ENCODE measurements around the gene ELOVL2. TPM values are rescaled to one million over a fixed set of nuclear protein-coding genes. Genes with fewer than 3 reads are reported as not detected.

Gene ELOVL2
- total RNA-seq, 2 donors from 2014 or later: not detected

DNA sequence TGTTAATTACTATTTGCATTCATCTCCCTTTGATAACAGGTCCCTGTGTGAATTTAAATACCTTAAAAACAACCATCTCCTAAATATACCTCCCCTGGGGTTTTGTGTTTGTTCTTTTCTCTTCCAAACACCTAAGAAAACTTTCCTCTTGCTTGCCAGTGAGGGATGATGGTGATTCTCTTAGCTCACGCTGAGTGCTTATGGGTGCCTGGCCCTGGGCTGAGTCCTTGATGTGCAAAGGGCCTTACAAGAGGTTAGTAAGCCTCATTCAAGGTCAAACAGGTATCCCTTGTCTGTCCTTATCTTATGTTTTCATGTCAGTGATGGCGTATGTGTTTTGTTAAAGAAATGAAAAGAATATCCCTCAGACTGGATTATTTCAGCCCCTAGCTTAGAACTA, 81.0 kb downstream of the ELOVL2 start:
- Mint-ChIP-seq H3K36me3 (ENCODE audit: low read depth) (no peaks in the 10 kb centered on the region), H3K27me3 (peaks cover 20% of the 10 kb centered on the region), H3K4me1 (no peaks in the 10 kb centered on the region), H3K9me3 (no peaks in the 10 kb centered on the region), H3K4me3 (no peak overlapping the region), H3K27ac (no peak overlapping the region)
- ATAC-seq (replicated peaks): no peak

DNA sequence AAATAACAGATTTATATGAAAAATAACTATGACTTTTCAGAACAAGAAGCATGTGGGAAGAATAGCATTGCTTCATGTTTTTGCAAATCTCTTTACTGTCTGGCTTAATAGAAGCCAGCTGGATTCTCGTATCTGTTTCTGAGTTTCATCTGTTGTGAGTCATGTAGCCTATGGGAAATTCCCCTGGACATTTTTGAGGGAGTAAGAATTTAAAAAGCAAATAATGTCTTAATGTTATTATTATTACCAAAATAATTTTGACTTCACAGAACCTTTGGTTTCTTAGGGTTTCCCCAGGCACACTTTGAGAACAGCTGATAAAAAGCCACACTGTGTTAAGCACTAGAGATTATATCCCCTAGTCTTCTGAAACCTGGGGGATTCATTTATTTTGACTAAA, 81.4 kb downstream of the ELOVL2 start:
- H3K4me3 Mint-ChIP-seq: no peak overlapping the region
- no peaks in the 10 kb centered on the region for H3K4me1 Mint-ChIP-seq
- no peak for ATAC-seq (replicated peaks)
- peaks cover 17% of the 10 kb centered on the region for H3K27me3 Mint-ChIP-seq
- H3K27ac Mint-ChIP-seq: no peak overlapping the region
- H3K36me3 Mint-ChIP-seq (ENCODE audit: low read depth): no peaks in the 10 kb centered on the region
- H3K9me3 Mint-ChIP-seq: no peaks in the 10 kb centered on the region

DNA sequence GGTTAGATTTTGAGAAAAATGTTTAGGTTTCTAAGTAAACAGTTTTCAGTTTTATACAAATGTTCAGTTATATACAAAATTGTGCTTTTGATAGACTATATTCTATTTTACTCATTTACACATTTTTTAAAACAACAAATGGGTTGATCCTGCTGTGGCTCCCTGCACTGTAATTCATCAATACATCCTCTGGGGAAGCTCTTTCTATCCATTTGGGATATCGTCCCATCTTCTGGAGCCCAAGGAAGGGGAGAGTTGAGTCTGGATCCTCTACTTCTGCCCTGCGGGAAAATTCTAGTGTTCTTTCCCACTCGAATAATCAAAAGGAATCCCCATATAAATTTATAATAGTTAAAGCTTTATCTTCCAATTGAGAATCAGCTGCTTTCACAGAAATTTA, 82.3 kb downstream of the ELOVL2 start:
- Mint-ChIP-seq H3K4me1 (no peaks in the 10 kb centered on the region), H3K27ac (no peak overlapping the region), H3K36me3 (ENCODE audit: low read depth) (no peaks in the 10 kb centered on the region), H3K9me3 (no peaks in the 10 kb centered on the region), H3K4me3 (no peak overlapping the region), H3K27me3 (peaks cover 17% of the 10 kb centered on the region)
- ATAC-seq (replicated peaks): no peak

DNA sequence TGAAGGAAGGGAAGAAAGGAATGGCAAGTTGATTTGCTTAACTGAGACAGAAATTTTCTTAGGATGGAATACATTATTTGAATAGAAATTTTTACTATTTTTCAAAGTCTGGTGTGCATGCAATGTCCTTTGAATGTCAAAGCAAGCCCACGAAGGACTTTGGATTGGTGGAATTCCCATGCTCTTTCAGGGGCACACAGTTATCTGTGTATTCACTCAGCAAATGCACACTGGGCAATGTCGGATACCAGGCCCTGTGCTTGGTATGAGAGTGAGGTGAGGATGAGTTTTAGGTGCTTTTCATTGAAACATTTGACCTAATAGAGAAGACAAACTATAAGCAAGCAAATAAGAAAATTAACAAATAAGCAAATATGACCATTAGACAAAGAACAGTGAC, 83.9 kb downstream of the ELOVL2 start:
- Mint-ChIP-seq H3K36me3 (ENCODE audit: low read depth) (no peaks in the 10 kb centered on the region), H3K27me3 (peaks cover 17% of the 10 kb centered on the region), H3K4me3 (no peak overlapping the region), H3K9me3 (no peaks in the 10 kb centered on the region), H3K27ac (no peak overlapping the region), H3K4me1 (no peaks in the 10 kb centered on the region)
- no peak for ATAC-seq (replicated peaks)

DNA sequence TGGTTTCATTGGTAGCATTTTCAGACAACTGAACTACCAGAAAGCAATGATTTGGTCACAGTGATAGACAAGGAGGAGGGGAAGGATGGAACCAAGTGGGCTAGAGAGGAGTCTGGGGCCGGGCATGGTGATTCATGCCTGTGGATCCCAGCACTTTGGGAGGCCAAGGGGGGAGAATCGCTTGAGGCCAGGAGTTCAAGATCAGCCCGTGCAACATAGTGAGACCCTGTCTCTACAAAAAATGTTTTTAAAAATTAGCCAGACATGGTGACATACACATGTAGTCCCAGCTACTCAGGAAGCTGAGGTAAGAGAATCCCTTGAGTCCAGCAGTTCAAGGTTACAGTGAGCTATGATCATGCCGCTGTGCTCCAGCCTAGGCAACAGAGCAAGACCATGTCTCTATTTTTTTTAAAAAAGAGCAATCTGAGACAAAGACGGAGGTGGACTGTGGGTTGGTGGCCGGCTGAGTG, 86.7 kb downstream of the ELOVL2 start:
- Mint-ChIP-seq H3K36me3 (ENCODE audit: low read depth) (no peaks in the 10 kb centered on the region), H3K27me3 (peaks cover 20% of the 10 kb centered on the region), H3K9me3 (peaks cover 9% of the 10 kb centered on the region), H3K27ac (no peak overlapping the region), H3K4me3 (no peak overlapping the region), H3K4me1 (no peaks in the 10 kb centered on the region)
- ATAC-seq (replicated peaks): no peak

DNA sequence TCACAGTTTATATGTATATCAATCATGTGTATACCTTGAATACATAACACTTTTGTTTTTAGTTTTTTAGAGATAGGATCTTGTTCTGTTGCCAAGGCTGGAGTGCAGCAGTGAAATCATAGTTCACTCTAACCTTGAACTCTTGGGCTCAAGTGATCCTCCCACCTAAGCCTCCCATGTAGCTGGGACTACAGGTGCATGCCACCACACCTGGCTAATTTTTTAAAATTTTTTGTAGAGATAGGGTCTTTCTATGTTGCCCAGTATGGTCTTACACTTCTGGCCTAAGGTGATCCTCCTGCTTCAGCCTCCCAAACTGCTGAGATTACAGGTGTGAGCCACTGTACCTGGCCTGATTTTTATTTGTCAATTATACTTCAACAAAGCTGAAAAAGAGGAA, 87.3 kb downstream of the ELOVL2 start:
- peaks cover 9% of the 10 kb centered on the region for H3K9me3 Mint-ChIP-seq
- no peak overlapping the region for H3K27ac Mint-ChIP-seq
- no peak overlapping the region for H3K4me3 Mint-ChIP-seq
- no peak for ATAC-seq (replicated peaks)
- no peaks in the 10 kb centered on the region for H3K36me3 Mint-ChIP-seq (ENCODE audit: low read depth)
- peaks cover 20% of the 10 kb centered on the region for H3K27me3 Mint-ChIP-seq
- no peaks in the 10 kb centered on the region for H3K4me1 Mint-ChIP-seq

DNA sequence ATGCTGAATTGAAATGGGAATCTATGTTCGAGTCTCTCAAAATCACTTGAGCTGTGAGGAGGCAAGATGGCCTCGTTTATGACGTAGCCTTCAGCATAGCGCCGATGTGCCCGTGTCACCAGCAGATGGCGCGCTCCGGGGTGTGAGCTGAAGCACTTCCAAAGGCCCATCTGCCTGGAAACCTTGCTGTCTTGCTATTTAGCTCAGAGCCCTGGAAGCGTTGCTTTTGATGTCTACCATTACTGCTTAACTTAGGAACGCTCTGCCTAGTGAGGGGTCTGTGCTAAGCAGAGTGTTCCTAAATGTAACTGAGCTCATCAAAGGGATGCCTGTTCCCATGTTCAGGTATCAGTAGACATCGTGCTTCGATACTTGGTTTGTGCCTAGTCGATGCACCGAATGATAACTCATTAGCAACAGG, 89.5 kb downstream of the ELOVL2 start:
- peak; percentile 71 for ATAC-seq (replicated peaks)
- Mint-ChIP-seq H3K27ac (no peak overlapping the region), H3K9me3 (peaks cover 9% of the 10 kb centered on the region), H3K27me3 (peaks cover 16% of the 10 kb centered on the region), H3K4me3 (no peak overlapping the region), H3K36me3 (ENCODE audit: low read depth) (no peaks in the 10 kb centered on the region), H3K4me1 (no peaks in the 10 kb centered on the region)

DNA sequence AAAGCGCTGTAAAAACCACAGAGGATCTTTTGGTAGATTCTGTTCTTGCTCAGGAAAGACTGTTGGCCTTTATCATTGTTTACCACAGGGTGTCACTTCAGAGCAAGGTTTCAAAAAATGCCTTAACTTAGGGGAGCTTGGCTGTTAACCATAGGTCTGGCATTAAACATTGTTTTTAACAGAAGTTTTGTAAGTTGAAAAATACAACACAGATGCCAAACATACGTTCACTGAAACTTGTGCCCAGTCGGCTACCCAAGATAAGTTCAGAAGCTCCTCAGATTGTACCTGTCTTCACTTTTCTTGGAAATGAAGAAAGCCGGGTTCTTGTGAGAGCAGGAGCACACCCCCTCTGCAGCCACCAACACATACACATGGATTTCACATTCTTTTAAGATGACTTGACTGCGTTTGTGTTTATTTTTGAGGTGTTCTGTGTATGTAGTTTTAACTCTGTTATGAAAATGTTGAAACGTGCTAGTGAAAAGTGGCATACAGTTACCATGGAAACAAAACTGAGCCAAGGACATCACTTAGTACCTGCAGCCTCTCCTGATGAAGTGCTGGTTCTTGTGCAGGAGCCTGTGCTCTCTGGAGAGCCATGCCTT, 92.3 kb downstream of the ELOVL2 start:
- no peaks in the 10 kb centered on the region for H3K36me3 Mint-ChIP-seq (ENCODE audit: low read depth)
- H3K9me3 Mint-ChIP-seq: peaks cover 11% of the 10 kb centered on the region
- no peak overlapping the region for H3K4me3 Mint-ChIP-seq
- ATAC-seq (replicated peaks): no peak
- H3K27me3 Mint-ChIP-seq: peaks cover 26% of the 10 kb centered on the region
- no peaks in the 10 kb centered on the region for H3K4me1 Mint-ChIP-seq
- H3K27ac Mint-ChIP-seq: no peak overlapping the region

DNA sequence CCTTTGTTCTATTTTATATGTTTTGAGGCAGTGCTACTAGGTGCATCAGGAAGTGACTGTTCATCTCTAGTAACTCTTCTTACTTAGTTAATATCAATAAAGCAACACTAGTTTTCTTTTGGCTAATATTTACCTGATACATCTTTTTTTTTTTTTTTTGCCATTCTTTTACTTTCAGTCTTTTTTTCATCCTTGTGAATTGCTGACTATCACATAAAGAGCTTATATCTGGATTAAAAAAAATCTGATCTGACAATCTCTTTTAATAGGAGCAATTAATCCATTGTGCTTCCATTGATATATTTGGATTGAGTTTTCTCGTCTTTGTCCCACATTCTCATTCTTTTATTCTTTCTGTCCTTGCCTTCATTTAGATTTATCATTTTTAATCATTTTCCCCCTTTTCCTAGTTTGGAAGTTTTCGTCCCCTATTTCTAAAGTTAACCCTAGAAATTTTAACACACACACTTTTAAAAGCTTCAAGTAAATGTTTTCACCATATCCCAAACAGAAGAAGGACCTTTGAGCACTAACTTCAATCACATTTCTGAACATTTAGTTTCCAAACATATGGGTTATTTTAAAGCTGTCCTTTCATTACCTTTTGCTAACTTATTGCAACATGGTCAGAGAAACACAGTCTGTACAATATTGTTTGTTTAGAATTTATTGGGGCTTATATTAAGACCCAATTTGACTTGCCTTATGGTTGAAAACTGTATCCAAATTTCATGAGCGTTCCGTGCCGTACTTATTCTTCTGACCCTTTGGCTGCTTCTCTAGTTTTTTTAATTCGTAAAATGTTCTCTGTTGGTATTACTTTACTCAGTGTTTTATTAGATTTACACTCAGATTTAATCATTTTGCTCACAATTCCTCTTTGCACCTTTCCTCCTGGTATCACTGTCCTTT, 94.3 kb downstream of the ELOVL2 start:
- H3K27ac Mint-ChIP-seq: no peak overlapping the region
- no peaks in the 10 kb centered on the region for H3K4me1 Mint-ChIP-seq
- H3K9me3 Mint-ChIP-seq: peaks cover 11% of the 10 kb centered on the region
- ATAC-seq (replicated peaks): no peak
- peaks cover 28% of the 10 kb centered on the region for H3K27me3 Mint-ChIP-seq
- H3K36me3 Mint-ChIP-seq (ENCODE audit: low read depth): no peaks in the 10 kb centered on the region
- H3K4me3 Mint-ChIP-seq: no peak overlapping the region

DNA sequence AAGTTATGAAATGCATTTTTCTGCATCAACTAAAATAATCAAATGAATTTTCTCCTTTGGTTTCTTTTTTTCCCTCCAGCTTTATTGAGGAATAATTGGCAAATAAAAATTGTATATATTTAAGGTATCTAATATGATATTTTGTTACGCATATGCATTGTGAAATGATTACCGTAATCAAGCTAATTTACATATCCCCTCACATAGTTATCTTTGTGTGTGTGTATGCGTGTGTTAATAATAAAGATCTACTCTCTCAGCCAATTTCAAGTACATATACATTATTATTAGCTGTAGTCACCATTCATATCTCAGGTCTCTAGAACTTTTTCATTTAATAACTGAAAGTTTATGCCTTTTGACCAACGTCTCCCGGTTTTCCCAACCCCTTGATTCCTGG, 96.1 kb downstream of the ELOVL2 start:
- no peaks in the 10 kb centered on the region for H3K4me1 Mint-ChIP-seq
- no peak overlapping the region for H3K27ac Mint-ChIP-seq
- no peak for ATAC-seq (replicated peaks)
- H3K4me3 Mint-ChIP-seq: no peak overlapping the region
- H3K9me3 Mint-ChIP-seq: peaks cover 3% of the 10 kb centered on the region
- H3K36me3 Mint-ChIP-seq (ENCODE audit: low read depth): no peaks in the 10 kb centered on the region
- peaks cover 18% of the 10 kb centered on the region for H3K27me3 Mint-ChIP-seq

DNA sequence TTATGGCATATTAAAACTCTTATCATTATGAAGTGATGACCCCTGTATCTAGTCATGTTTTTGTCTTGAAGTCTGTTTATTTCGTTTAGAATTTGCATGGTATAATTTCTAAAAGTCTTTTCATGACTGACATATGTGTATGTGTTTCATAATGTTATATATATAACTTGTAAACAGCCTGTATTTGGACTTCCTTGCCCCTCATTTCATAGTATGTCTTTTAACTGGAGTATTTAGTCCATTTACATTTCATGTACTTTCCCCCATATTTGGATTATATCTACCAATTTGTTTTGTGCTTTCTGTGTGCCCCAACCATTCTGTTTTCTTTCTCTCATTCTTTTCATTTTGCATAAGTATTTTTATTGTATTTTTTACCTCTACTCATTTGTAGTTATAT, 98.3 kb downstream of the ELOVL2 start:
- no peak for ATAC-seq (replicated peaks)
- Mint-ChIP-seq H3K4me3 (no peak overlapping the region), H3K27ac (no peak overlapping the region), H3K9me3 (peaks cover 3% of the 10 kb centered on the region), H3K36me3 (ENCODE audit: low read depth) (no peaks in the 10 kb centered on the region), H3K4me1 (no peaks in the 10 kb centered on the region), H3K27me3 (peaks cover 18% of the 10 kb centered on the region)

DNA sequence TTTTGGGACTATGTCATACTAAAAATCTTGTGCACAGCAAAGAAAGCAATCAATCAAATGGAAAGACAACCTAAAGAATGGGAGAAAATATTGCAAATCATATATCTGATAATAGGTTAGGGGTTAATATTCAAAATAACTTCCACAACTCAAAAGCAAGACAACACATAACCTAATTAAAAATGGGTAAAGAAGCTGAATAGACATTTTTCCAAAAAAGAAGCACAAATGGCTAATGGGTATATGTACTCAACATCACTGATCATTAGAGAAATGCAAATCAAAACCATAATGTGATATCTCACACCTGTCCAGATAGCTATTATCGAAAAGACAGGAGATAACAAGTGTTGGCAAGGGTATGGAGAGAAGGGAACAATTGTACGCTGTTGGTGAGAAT, 104.3 kb downstream of the ELOVL2 start:
- no peak overlapping the region for H3K4me3 Mint-ChIP-seq
- H3K27me3 Mint-ChIP-seq: peaks cover 7% of the 10 kb centered on the region
- H3K27ac Mint-ChIP-seq: no peak overlapping the region
- no peaks in the 10 kb centered on the region for H3K9me3 Mint-ChIP-seq
- no peaks in the 10 kb centered on the region for H3K4me1 Mint-ChIP-seq
- no peak for ATAC-seq (replicated peaks)
- no peaks in the 10 kb centered on the region for H3K36me3 Mint-ChIP-seq (ENCODE audit: low read depth)

DNA sequence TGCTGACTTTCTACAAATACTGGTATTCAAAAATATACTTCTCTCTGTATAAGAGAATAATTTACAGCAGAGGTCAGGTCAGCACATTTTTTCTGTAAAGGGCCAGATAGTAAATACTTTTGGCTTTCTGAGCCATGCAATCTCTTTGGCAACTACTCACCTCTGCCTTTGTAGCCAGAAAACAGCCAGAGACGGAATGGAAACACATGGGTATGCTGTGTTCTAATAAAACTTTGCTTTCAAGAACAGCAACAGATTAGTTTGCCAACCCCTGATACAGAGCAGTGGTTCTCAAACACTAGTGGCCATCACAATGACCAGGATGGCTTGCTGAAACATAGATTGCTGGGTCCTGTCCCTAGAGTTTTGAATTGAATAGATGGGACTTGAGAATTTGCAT, 111.0 kb downstream of the ELOVL2 start:
- Mint-ChIP-seq H3K27ac (no peak overlapping the region), H3K4me1 (no peaks in the 10 kb centered on the region), H3K27me3 (peaks cover 21% of the 10 kb centered on the region), H3K4me3 (no peak overlapping the region), H3K36me3 (ENCODE audit: low read depth) (no peaks in the 10 kb centered on the region), H3K9me3 (no peaks in the 10 kb centered on the region)
- no peak for ATAC-seq (replicated peaks)
